ENCODE measurements around the gene KLHL5. TPM values are rescaled to one million over a fixed set of nuclear protein-coding genes. Genes with fewer than 3 reads are reported as not detected.

KLHL5 gene, protein sequence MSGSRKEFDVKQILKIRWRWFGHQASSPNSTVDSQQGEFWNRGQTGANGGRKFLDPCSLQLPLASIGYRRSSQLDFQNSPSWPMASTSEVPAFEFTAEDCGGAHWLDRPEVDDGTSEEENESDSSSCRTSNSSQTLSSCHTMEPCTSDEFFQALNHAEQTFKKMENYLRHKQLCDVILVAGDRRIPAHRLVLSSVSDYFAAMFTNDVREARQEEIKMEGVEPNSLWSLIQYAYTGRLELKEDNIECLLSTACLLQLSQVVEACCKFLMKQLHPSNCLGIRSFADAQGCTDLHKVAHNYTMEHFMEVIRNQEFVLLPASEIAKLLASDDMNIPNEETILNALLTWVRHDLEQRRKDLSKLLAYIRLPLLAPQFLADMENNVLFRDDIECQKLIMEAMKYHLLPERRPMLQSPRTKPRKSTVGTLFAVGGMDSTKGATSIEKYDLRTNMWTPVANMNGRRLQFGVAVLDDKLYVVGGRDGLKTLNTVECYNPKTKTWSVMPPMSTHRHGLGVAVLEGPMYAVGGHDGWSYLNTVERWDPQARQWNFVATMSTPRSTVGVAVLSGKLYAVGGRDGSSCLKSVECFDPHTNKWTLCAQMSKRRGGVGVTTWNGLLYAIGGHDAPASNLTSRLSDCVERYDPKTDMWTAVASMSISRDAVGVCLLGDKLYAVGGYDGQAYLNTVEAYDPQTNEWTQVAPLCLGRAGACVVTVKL
- total RNA-seq (2021) (115 and 117 TPM in 2 replicates), Bru-seq, nascent RNA (percentile 89 among the genes with signal in this experiment), BruChase-seq, experiment 1, labeled RNA remaining after a 2-hour chase (percentile 94 among the genes with signal in this experiment), BruChase-seq, experiment 2, labeled RNA remaining after a 6-hour chase (percentile 87 among the genes with signal in this experiment)
- long read RNA-seq, transcript KLHL5-205 (11 exons, 2,926 nt), result major isoform, 141 of 233 reads
- long read RNA-seq, transcript KLHL5-201 (12 exons, 3,425 nt), result minor isoform, 15 of 233 reads
- long read RNA-seq, partial matches to known transcripts, result 27 of 233 reads
- long read RNA-seq, other reads (novel, unspliced or antisense), result 50 of 233 reads

DNA sequence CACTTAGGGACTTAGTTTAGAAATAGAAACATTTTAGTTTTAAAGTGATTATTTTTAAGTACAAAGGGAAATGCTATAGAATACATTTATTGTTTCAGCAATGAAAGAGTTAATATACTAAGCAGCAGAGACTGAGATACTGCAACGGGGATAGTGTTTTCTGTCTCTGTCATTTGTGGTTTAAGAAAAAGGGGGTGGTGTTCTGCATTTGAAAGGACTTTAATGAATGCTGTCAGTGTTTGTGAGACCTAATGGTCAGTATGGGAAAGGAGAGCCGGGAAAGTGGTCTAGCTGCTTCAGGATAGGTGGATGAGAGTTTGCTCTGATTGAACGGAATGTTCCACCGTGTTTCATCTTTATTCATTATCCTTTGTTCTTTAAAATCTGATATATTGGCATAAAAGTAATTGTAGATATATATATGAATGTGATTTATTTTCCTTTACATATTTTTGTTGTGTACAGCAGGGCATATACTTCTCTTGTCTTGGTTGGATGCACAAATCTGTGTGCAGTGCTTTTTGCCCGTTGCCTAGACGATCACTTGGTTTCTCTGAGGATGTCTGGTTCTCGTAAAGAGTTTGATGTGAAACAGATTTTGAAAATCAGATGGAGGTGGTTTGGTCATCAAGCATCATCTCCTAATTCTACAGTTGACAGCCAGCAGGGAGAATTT, at the start of gene KLHL5:
Gene KLHL5, plus strand, starts transcription at position 139 of the 676 bp plus-strand sequence. Its CDS starts 421 bp downstream, at position 560.
- Histone ChIP-seq H3K4me1 (replicated peaks; ENCODE audit: insufficient read depth) (no peaks in the 10 kb centered on the region), H2AFZ (no peak within 1 kb of the TSS), H3K27ac (no peak within 1 kb of the TSS), H3K9me2 (ENCODE audit: insufficient read depth) (peaks cover 4% of the 10 kb centered on the region; the same call in 1 of the 2 replicates), H3F3A (ENCODE audit: insufficient read depth, low read depth) (peaks cover 14% of the 10 kb centered on the region; the same call in 1 of the 2 replicates), H3K36me3 (ENCODE audit: low read depth) (peaks cover 9% of the 10 kb centered on the region), H3K9me3 (ENCODE audit: insufficient read depth, low read depth) (no peaks in the 10 kb centered on the region), H3K79me2 (ENCODE audit: low read depth) (peaks cover 90% of the 10 kb centered on the region), H4K20me1 (ENCODE audit: insufficient read depth) (peaks cover 8% of the 10 kb centered on the region), H3K27me3 (ENCODE audit: insufficient read depth, low read depth) (no peaks in the 10 kb centered on the region), H3K4me2 (no peak within 1 kb of the TSS), H3K4me3 (no peak within 1 kb of the TSS)
- ChIA-PET CTCF (no interaction called here), POLR2A (ENCODE audit: unreplicated experiment) (no interaction called here)
- DNase-seq, result no peak
- TF ChIP-seq, protein P1, sequence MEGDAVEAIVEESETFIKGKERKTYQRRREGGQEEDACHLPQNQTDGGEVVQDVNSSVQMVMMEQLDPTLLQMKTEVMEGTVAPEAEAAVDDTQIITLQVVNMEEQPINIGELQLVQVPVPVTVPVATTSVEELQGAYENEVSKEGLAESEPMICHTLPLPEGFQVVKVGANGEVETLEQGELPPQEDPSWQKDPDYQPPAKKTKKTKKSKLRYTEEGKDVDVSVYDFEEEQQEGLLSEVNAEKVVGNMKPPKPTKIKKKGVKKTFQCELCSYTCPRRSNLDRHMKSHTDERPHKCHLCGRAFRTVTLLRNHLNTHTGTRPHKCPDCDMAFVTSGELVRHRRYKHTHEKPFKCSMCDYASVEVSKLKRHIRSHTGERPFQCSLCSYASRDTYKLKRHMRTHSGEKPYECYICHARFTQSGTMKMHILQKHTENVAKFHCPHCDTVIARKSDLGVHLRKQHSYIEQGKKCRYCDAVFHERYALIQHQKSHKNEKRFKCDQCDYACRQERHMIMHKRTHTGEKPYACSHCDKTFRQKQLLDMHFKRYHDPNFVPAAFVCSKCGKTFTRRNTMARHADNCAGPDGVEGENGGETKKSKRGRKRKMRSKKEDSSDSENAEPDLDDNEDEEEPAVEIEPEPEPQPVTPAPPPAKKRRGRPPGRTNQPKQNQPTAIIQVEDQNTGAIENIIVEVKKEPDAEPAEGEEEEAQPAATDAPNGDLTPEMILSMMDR (conservative IDR thresholded peaks at IDR 0.05), result no peak
- TF ChIP-seq EZH2 (IDR thresholded peaks at IDR 0.05; ENCODE audit: low read depth), result no peak
- BruUV-seq (replicated peaks), result no TSS peak
- intact Hi-C loops (cut with micrococcal nuclease; ENCODE audit: unreplicated experiment), result no loop called here

DNA sequence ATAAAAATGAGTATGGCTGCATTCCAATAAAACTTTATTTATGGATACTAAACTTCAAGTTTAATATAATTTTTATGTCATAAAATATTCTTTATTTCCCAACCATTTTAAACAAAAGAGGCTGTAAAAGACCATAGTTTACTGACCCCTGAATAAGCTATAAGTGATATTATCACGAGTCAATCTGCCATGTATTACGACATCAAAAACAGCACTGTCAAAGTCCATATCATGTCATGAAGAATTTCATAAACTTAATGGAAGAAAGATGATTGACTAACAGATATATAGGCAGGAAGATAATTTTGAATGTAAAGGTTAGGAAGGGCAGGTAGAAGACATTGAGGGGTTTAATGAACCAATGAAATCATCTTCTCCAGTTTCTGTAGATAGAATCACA, 48.0 kb upstream of the KLHL5 start:
- Histone ChIP-seq H4K20me1 (ENCODE audit: insufficient read depth) (no peaks in the 10 kb centered on the region), H3K9me2 (ENCODE audit: insufficient read depth) (no peaks in the 10 kb centered on the region), H3K4me1 (replicated peaks; ENCODE audit: insufficient read depth) (no peaks in the 10 kb centered on the region), H3K79me2 (ENCODE audit: low read depth) (peaks cover 18% of the 10 kb centered on the region), H3K4me2 (no peak overlapping the region), H3K4me3 (no peak overlapping the region), H3F3A (ENCODE audit: insufficient read depth, low read depth) (peaks cover 20% of the 10 kb centered on the region), H3K9me3 (ENCODE audit: insufficient read depth, low read depth) (peaks cover 10% of the 10 kb centered on the region; the same call in 1 of the 2 replicates), H3K27ac (no peak overlapping the region), H2AFZ (no peak overlapping the region), H3K36me3 (ENCODE audit: low read depth) (peaks cover 12% of the 10 kb centered on the region; the same call in 1 of the 2 replicates), H3K27me3 (ENCODE audit: insufficient read depth, low read depth) (no peaks in the 10 kb centered on the region)
- no TSS peak for BruUV-seq (replicated peaks)
- no peak for DNase-seq
- intact Hi-C loops (cut with micrococcal nuclease; ENCODE audit: unreplicated experiment), result no loop called here
- ChIA-PET POLR2A (ENCODE audit: unreplicated experiment) (interaction anchor here (0.6 kb wide), 1 partner anchor 8 kb away, joined by 3 read pairs; no protein-coding TSS in a partner anchor), CTCF (no interaction called here)
- TF ChIP-seq EZH2 (IDR thresholded peaks at IDR 0.05; ENCODE audit: low read depth), result no peak
- TF ChIP-seq, protein P1 (conservative IDR thresholded peaks at IDR 0.05), result no peak

DNA sequence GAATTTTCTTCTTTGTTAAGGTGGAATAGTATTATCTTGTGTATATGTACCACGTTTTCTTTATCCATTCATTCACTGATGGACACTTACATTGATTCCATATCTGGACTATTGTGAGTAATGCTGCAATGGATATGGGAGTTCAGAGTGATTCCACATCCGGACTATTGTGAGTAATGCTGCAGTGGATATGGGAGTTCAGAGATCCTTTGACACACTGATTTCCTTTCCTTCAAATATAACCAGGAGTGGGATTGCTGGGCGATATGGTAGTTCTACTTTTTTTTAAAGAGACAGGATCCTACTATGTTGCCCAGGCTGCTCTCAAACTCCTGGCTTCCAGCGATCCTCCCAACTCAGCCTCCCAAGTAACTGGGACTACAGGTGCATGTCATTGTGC, 41.9 kb upstream of the KLHL5 start:
- Histone ChIP-seq H3K4me2 (no peak overlapping the region), H2AFZ (no peak overlapping the region), H3K79me2 (ENCODE audit: low read depth) (peaks cover 29% of the 10 kb centered on the region), H3K9me3 (ENCODE audit: insufficient read depth, low read depth) (peaks cover 17% of the 10 kb centered on the region; the same call in 1 of the 2 replicates), H3K4me1 (replicated peaks; ENCODE audit: insufficient read depth) (no peaks in the 10 kb centered on the region), H4K20me1 (ENCODE audit: insufficient read depth) (no peaks in the 10 kb centered on the region), H3K27ac (no peak overlapping the region), H3K36me3 (ENCODE audit: low read depth) (peaks cover 23% of the 10 kb centered on the region), H3F3A (ENCODE audit: insufficient read depth, low read depth) (peaks cover 12% of the 10 kb centered on the region), H3K4me3 (no peak overlapping the region), H3K27me3 (ENCODE audit: insufficient read depth, low read depth) (no peaks in the 10 kb centered on the region), H3K9me2 (ENCODE audit: insufficient read depth) (no peaks in the 10 kb centered on the region)
- no TSS peak for BruUV-seq (replicated peaks)
- intact Hi-C loops (cut with micrococcal nuclease; ENCODE audit: unreplicated experiment), result no loop called here
- POLR2A ChIA-PET (ENCODE audit: unreplicated experiment), result no interaction called here
- DNase-seq, result no peak
- CTCF ChIA-PET, result no interaction called here
- TF ChIP-seq EZH2 (IDR thresholded peaks at IDR 0.05; ENCODE audit: low read depth), result no peak
- TF ChIP-seq, protein P1 (conservative IDR thresholded peaks at IDR 0.05), result no peak

All from PC-9 (cell line).